H1 (cell line): ENCODE results near the gene SMARCA4. TPM values are rescaled to one million over a fixed set of nuclear protein-coding genes. Genes with fewer than 3 reads are reported as not detected.

Source experiments
- polyA plus RNA-seq, 7 experiments: library from polyadenylated mRNA; depleted of rRNA in 3 of 7; stranded (reverse) in 5 of 7; unstranded in 2 of 7; fragments of >200 nt in 5 of 7; fragments of 200-250 nt in 2 of 7; gene quantifications; 1 replicate in 5 of 7; 2 replicates in 1 of 7; 4 replicates in 1 of 7; pipeline versions ENCODE4 v1.2.1 to v1.2.3, GENCODE V29; 2011 to 2013; ENCODE audit warnings: missing spikeins in 2 of 7, mixed read lengths in 2 of 7
- small RNA-seq: library from polyadenylated mRNA; stranded (forward); fragments of <200 nt; extraction: miRNeasy Mini kit (QIAGEN cat#:217004); gene quantifications from one replicate; pipeline ENCODE3, GENCODE V24; 2013; ENCODE audit not compliant: insufficient read depth
- total RNA-seq: library from RNA; stranded (reverse); fragmentation: NEBNext Ultra II Directional; extraction: Animal tissue kit (Norgen Biotek cat#: 25700); gene quantifications from 2 replicates; pipeline ENCODE4 v1.2.1, GENCODE V29; 2021

SMARCA4 gene
- total and polyA plus RNA-seq, 2 of the 8 experiments (the other 6 are each of a cell fraction or from before 2014, with no cell fraction given): 86.4 to 263 TPM

Small RNAs within 50 kb of the gene (small RNA-seq; reads per million reads assigned to genes)
- gene RF02271 (not detected), gene RN7SL192P (not detected)

Other genes with a start within 250 kb of the SMARCA4 start
- gene DNM2, start 243.0 kb upstream of the SMARCA4 start, total RNA-seq: 120 TPM in 2 replicates
- 61.9 and 83.4 TPM in 2 replicates for gene DNM2, start 243.0 kb upstream of the SMARCA4 start, polyA plus RNA-seq (2011; rRNA removed)
- 26.2 and 26.9 TPM in 2 replicates for gene TMED1, start 124.8 kb upstream of the SMARCA4 start, total RNA-seq
- 31.9 and 41.7 TPM in 2 replicates for gene TMED1, start 124.8 kb upstream of the SMARCA4 start, polyA plus RNA-seq (2011; rRNA removed)
- gene C19orf38, start 112.6 kb upstream of the SMARCA4 start, total RNA-seq: 0.27 TPM in 1 of 2 replicates, not detected in the other
- gene C19orf38, start 112.6 kb upstream of the SMARCA4 start, polyA plus RNA-seq (2011; rRNA removed): 0.53 and 0.77 TPM in 2 replicates
- gene CARM1, start 89.5 kb upstream of the SMARCA4 start, total RNA-seq: 134 and 136 TPM in 2 replicates
- 164 and 270 TPM in 2 replicates for gene CARM1, start 89.5 kb upstream of the SMARCA4 start, polyA plus RNA-seq (2011; rRNA removed)
- 47.5 and 48.3 TPM in 2 replicates for gene YIPF2, start 32.4 kb upstream of the SMARCA4 start, total RNA-seq
- 112 and 151 TPM in 2 replicates for gene YIPF2, start 32.4 kb upstream of the SMARCA4 start, polyA plus RNA-seq (2011; rRNA removed)
- gene TIMM29, start 32.2 kb upstream of the SMARCA4 start, total RNA-seq: 22.5 and 24.0 TPM in 2 replicates
- gene TIMM29, start 32.2 kb upstream of the SMARCA4 start, polyA plus RNA-seq (2011; rRNA removed): 15.9 and 24.2 TPM in 2 replicates
- gene LDLR, start 128.4 kb downstream of the SMARCA4 start, total RNA-seq: 118 and 119 TPM in 2 replicates
- 70.1 and 85.9 TPM in 2 replicates for gene LDLR, start 128.4 kb downstream of the SMARCA4 start, polyA plus RNA-seq (2011; rRNA removed)
- 42.4 and 49.9 TPM in 2 replicates for gene SPC24, start 194.8 kb downstream of the SMARCA4 start, total RNA-seq
- 17.7 and 18.0 TPM in 2 replicates for gene SPC24, start 194.8 kb downstream of the SMARCA4 start, polyA plus RNA-seq (2011; rRNA removed)
- gene KANK2, start 236.5 kb downstream of the SMARCA4 start, total RNA-seq: 42.3 and 47.9 TPM in 2 replicates
- 25.2 and 47.7 TPM in 2 replicates for gene KANK2, start 236.5 kb downstream of the SMARCA4 start, polyA plus RNA-seq (2011; rRNA removed)